IMR-90 (cell line): ENCODE results near the gene ORC2. TPM values are rescaled to one million over a fixed set of nuclear protein-coding genes. Genes with fewer than 3 reads are reported as not detected.

ENCODE experiments used
- ATAC-seq: fragments of 200-7000 bp; cut with Tn5 transposase; 2 replicates; pipeline ENCODE4 v1.9.1; 2020; ENCODE audit warnings: low read depth, mild to moderate bottlenecking, moderate library complexity
- BruUV-seq: library from RNA; stranded (reverse); fragments of 400-500 nt; replicated peaks from 2 replicates; lab custom pipeline; 2021; lab: Mats Ljungman, UMichigan
- CTCF ChIA-PET: fragments of 300-600 bp; formaldehyde crosslinking; extraction: SDS; loops from one replicate; lab custom pipeline; 2021; ENCODE audit warnings: antibody characterized with exemption; lab: Yijun Ruan, JAX
- POLR2A ChIA-PET: fragments of 300-600 bp; sonication (Branson Sonifier 250); formaldehyde crosslinking; loops from one replicate; lab custom pipeline; 2022; ENCODE audit warnings: antibody characterized with exemption; ENCODE audit not compliant: unreplicated experiment; lab: Charles Lee
- DNase-seq: peaks from one replicate; pipeline ENCODE4 v3.0.0; 2013
- H2AFZ ChIP-seq: replicated peaks from 2 replicates; pipeline ENCODE3; 2013; ENCODE audit warnings: low read length, mild to moderate bottlenecking; ENCODE audit not compliant: poor library complexity
- H2AK5ac ChIP-seq: 2 replicates; pipeline ENCODE4 v1.6.1; 2013; ENCODE audit warnings: low read depth, low read length, inconsistent platforms
- H2AK9ac ChIP-seq: replicated peaks from 2 replicates; pipeline ENCODE3; 2013; ENCODE audit warnings: mild to moderate bottlenecking, low read depth, low read length, moderate library complexity; ENCODE audit not compliant: poor library complexity
- H2BK120ac ChIP-seq: 2 replicates; pipeline ENCODE4 v1.6.1; 2013; ENCODE audit warnings: low read depth, low read length, inconsistent platforms
- H2BK15ac ChIP-seq: 3 replicates; pipeline ENCODE4 v1.6.1; 2013; ENCODE audit warnings: low read depth, low read length, inconsistent platforms
- H2BK20ac ChIP-seq: 2 replicates; pipeline ENCODE4 v1.6.1; 2013; ENCODE audit warnings: low read depth, mild to moderate bottlenecking, inconsistent platforms, low read length, moderate library complexity
- H2BK5ac ChIP-seq: 2 replicates; pipeline ENCODE4 v1.6.1; 2013; ENCODE audit warnings: mild to moderate bottlenecking, low read depth, low read length, inconsistent platforms; ENCODE audit not compliant: poor library complexity, severe bottlenecking
- H3K14ac ChIP-seq: replicated peaks from 2 replicates; pipeline ENCODE4 v1.6.1; 2013; ENCODE audit warnings: low read depth, low read length, inconsistent platforms
- H3K18ac ChIP-seq: 2 replicates; pipeline ENCODE4 v1.6.1; 2013; ENCODE audit warnings: low read depth, low read length, control low read depth
- H3K23ac ChIP-seq: 2 replicates; pipeline ENCODE4 v1.6.1; 2013; ENCODE audit warnings: low read depth, low read length, inconsistent platforms
- H3K27ac ChIP-seq: 2 replicates; pipeline ENCODE4 v1.5.1; 2013; ENCODE audit warnings: mild to moderate bottlenecking, control low read depth, low read length; ENCODE audit not compliant: insufficient read depth
- H3K27me3 ChIP-seq: 2 replicates; pipeline ENCODE4 v1.6.1; 2013; ENCODE audit warnings: low read length; ENCODE audit not compliant: control insufficient read depth, insufficient read depth
- H3K36me3 ChIP-seq: 2 replicates; pipeline ENCODE4 v1.6.1; 2013; ENCODE audit warnings: low read length, mixed read lengths; ENCODE audit not compliant: control insufficient read depth, insufficient read depth
- H3K4ac ChIP-seq: 2 replicates; pipeline ENCODE4 v1.6.1; 2013; ENCODE audit warnings: low read depth, low read length, inconsistent platforms
- H3K4me1 ChIP-seq: 2 replicates; pipeline ENCODE4 v1.6.1; 2013; ENCODE audit warnings: low read length, mixed read lengths; ENCODE audit not compliant: control insufficient read depth, insufficient read depth
- H3K4me2 ChIP-seq: 2 replicates; pipeline ENCODE4 v1.6.1; 2013; ENCODE audit warnings: low read depth, mild to moderate bottlenecking, control low read depth, low read length, moderate library complexity
- H3K4me3 ChIP-seq: 2 replicates; pipeline ENCODE4 v1.5.1; 2013; ENCODE audit warnings: low read depth, mild to moderate bottlenecking, control low read depth, low read length, moderate library complexity; ENCODE audit not compliant: insufficient read depth
- H3K56ac ChIP-seq: 2 replicates; pipeline ENCODE4 v1.6.1; 2013; ENCODE audit warnings: low read length, inconsistent platforms; ENCODE audit not compliant: insufficient read depth; ENCODE audit errors: extremely low read depth
- H3K79me1 ChIP-seq, 2 experiments: 2 replicates each; pipeline ENCODE4 v1.6.1; 2013; ENCODE audit warnings: low read length in 2 of 2, inconsistent platforms in 1 of 2, low read depth in 1 of 2
- H3K9ac ChIP-seq: 2 replicates; pipeline ENCODE4 v1.6.1; 2013; ENCODE audit warnings: low read depth, low read length, control low read depth
- H3K9me1 ChIP-seq: 2 replicates; pipeline ENCODE4 v1.6.1; 2013; ENCODE audit warnings: low read length, inconsistent platforms; ENCODE audit not compliant: insufficient read depth
- H3K9me3 ChIP-seq: 2 replicates; pipeline ENCODE4 v1.6.1; 2013; ENCODE audit warnings: low read length; ENCODE audit not compliant: control insufficient read depth, insufficient read depth
- H4K20me1 ChIP-seq: 2 replicates; pipeline ENCODE4 v1.6.1; 2013; ENCODE audit warnings: low read length, inconsistent platforms; ENCODE audit not compliant: insufficient read depth
- H4K5ac ChIP-seq: 2 replicates; pipeline ENCODE4 v1.6.1; 2013; ENCODE audit warnings: mild to moderate bottlenecking, low read depth, low read length, control low read depth
- H4K8ac ChIP-seq, 2 experiments: 2 replicates each; pipeline ENCODE4 v1.6.1; 2013; ENCODE audit warnings: low read depth in 2 of 2, low read length in 2 of 2, control low read depth in 1 of 2, inconsistent platforms in 1 of 2
- H4K91ac ChIP-seq: 2 replicates; pipeline ENCODE4 v1.6.1; 2013; ENCODE audit warnings: low read depth, low read length, inconsistent platforms; ENCODE audit not compliant: insufficient read depth
- BHLHE40 ChIP-seq: fragments of 150-350 bp; IDR thresholded peaks from 2 replicates; pipeline ENCODE4 v1.6.1; 2016; ENCODE audit warnings: mild to moderate bottlenecking, low read depth, low read length
- CEBPB ChIP-seq: IDR thresholded peaks from 2 replicates; pipeline ENCODE4 v1.6.1; 2012; ENCODE audit warnings: low read depth, low read length, improper control_type of control experiment
- NFE2L2 ChIP-seq: fragments of 150-350 bp; IDR thresholded peaks from 2 replicates; pipeline ENCODE4 v1.6.1; 2016; ENCODE audit warnings: low read depth, mild to moderate bottlenecking, low read length
- RFX5 ChIP-seq: IDR thresholded peaks from 2 replicates; pipeline ENCODE4 v1.8.0; 2012; ENCODE audit warnings: low read depth, mild to moderate bottlenecking, low read length, moderate library complexity
- SMC3 ChIP-seq: fragments of 150-350 bp; IDR thresholded peaks from 2 replicates; pipeline ENCODE4 v1.6.1; 2016; ENCODE audit warnings: low read depth, mild to moderate bottlenecking, antibody characterized with exemption, low read length, moderate library complexity
- WGBS, 2 experiments: methylation state at CpG; one replicate each; pipeline versions ENCODE4 v1.1.5 to v1.1.7; 2013; ENCODE audit warnings: missing lambda C conversion rate in 2 of 2; ENCODE audit not compliant: insufficient read length in 1 of 2; ENCODE audit errors: extremely low coverage in 2 of 2; 5-methylcytosine and 5-hydroxymethylcytosine counted together
- dilution Hi-C: fragments of 300-500 bp; cut with HindIII; formaldehyde crosslinking; loops from one replicate; pipeline ENCODE4 v1.14.3; 2018; ENCODE audit warnings: low sequenced_read_pairs; ENCODE audit not compliant: unreplicated experiment
- in situ Hi-C: fragments of 300-500 bp; cut with MboI; formaldehyde crosslinking; loops from 3 replicates; pipeline ENCODE4 v1.14.3; 2019; ENCODE audit warnings: low sequenced_read_pairs, inconsistent platforms, mixed read lengths
- intact Hi-C: fragments of 100-400 bp; cut with micrococcal nuclease; formaldehyde crosslinking; loops from 2 replicates; pipeline ENCODE4 v1.10.0; 2022
- polyA plus RNA-seq, 3 experiments: library from polyadenylated mRNA; depleted of rRNA; stranded (reverse); fragments of >200 nt; gene quantifications; 2 replicates each; pipeline ENCODE4 v1.2.3, GENCODE V29; 2012; ENCODE audit warnings: low replicate concordance in 1 of 3
- total RNA-seq: library from RNA; depleted of rRNA; stranded (reverse); fragments of >200 nt; gene quantifications from 2 replicates; pipeline ENCODE4 v1.2.3, GENCODE V29; 2012
- TF ChIP-seq, protein P1 (sequence below): fragments of 150-350 bp; IDR thresholded peaks from 2 replicates; pipeline ENCODE4 v1.6.1; 2016; ENCODE audit warnings: low read depth, mild to moderate bottlenecking, low read length, moderate library complexity, borderline replicate concordance
- TF ChIP-seq, protein P2 (sequence below): conservative IDR thresholded peaks from 2 replicates; pipeline ENCODE4 v1.5.1; 2012; ENCODE audit warnings: mild to moderate bottlenecking, low read depth, low read length, improper control_type of control experiment

The ORC2 gene
- total and polyA plus RNA-seq, 2 of the 4 experiments (the other 2 are of a cell fraction): 4.4 to 10.0 TPM

DNA sequence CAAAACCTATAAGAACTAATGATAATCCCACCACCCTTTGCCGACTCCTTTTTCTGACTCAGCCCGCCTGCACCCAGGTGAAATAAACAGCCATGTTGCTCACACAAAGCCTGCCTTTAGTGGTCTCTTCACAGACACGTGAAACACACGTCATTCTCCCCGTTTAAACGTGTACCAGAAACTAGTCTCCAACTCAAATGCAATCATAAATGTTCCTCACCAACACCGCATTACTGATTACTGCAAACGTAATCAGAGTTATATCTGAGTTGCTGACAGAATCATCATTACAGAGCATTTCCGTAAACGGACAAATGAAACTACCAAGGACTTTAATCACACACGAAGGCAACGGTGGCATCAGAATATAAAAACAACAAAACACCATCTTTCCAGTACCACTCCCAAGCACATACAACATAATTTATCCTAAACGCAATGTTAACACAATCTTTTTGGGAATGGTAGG is 100.9 kb downstream of the ORC2 start (continued):
- TF ChIP-seq, protein P1, sequence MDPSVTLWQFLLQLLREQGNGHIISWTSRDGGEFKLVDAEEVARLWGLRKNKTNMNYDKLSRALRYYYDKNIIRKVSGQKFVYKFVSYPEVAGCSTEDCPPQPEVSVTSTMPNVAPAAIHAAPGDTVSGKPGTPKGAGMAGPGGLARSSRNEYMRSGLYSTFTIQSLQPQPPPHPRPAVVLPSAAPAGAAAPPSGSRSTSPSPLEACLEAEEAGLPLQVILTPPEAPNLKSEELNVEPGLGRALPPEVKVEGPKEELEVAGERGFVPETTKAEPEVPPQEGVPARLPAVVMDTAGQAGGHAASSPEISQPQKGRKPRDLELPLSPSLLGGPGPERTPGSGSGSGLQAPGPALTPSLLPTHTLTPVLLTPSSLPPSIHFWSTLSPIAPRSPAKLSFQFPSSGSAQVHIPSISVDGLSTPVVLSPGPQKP: no peak

DNA sequence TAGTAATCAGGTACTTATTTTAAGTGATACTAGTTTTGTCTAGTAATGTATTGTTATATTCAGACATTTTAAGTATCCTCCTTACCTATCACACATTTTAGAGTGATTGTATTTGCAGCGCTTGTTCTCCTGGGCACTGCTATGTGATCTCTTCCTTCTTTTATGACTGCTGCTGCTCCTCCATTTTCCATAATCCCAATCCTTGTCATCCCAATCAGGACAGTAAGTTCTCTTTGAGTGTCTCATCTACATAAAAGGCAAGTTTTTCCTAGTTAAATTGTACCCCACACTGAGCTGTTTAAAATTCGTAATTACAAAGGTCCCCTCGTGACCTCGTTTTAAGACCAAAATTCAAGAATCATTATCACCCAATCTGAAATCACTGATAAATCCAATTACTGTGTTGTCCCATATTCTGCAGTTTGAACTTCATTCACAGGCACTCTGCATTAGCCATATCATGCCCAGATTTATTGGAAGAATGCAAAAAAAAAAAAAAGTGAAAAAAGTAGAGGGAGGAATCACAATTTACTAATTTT is 101.8 kb downstream of the ORC2 start:
- Histone ChIP-seq H3K36me3 (peaks cover 26% of the 10 kb centered on the region), H2AK9ac (no peak overlapping the region), H3K9me3 (no peaks in the 10 kb centered on the region), H2AK5ac (no peak overlapping the region), H4K20me1 (peaks cover 67% of the 10 kb centered on the region), H3K4me1 (peaks cover 2% of the 10 kb centered on the region), H3K27me3 (no peaks in the 10 kb centered on the region), H3K27ac (no peak overlapping the region), H2AFZ (no peak overlapping the region), H4K91ac (no peak overlapping the region), H3K79me1 (peaks cover 11 to 41% of the 10 kb centered on the region in 2 experiments), H3K4me3 (peak overlapping the region; percentile 6; the same call in 1 of the 2 replicates), H4K5ac (no peak overlapping the region), H3K9me1 (peaks cover 7% of the 10 kb centered on the region), H3K18ac (no peak overlapping the region), H2BK20ac (no peak overlapping the region), H3K4ac (no peak overlapping the region), H2BK5ac (peak overlapping the region; percentile 11), H3K4me2 (peak overlapping the region; percentile 76), H3K23ac (no peak overlapping the region), H3K14ac (no peak overlapping the region), H4K8ac (no peak overlapping the region), H2BK120ac (no peak overlapping the region), H3K56ac (no peak overlapping the region), H3K9ac (peak overlapping the region; percentile 36; the same call in 1 of the 2 replicates), H2BK15ac (no peak overlapping the region)
- ATAC-seq (no peak), DNase-seq (no peak)
- in situ Hi-C loops: no loop called here
- CTCF ChIA-PET: interaction anchor here (0.9 kb wide), 1 partner anchor 40 kb away, joined by 3 read pairs; no protein-coding TSS in a partner anchor
- TF ChIP-seq BHLHE40 (no peak), NFE2L2 (no peak), CEBPB (no peak), SMC3 (no peak), RFX5 (no peak)
- TF ChIP-seq, protein P2, sequence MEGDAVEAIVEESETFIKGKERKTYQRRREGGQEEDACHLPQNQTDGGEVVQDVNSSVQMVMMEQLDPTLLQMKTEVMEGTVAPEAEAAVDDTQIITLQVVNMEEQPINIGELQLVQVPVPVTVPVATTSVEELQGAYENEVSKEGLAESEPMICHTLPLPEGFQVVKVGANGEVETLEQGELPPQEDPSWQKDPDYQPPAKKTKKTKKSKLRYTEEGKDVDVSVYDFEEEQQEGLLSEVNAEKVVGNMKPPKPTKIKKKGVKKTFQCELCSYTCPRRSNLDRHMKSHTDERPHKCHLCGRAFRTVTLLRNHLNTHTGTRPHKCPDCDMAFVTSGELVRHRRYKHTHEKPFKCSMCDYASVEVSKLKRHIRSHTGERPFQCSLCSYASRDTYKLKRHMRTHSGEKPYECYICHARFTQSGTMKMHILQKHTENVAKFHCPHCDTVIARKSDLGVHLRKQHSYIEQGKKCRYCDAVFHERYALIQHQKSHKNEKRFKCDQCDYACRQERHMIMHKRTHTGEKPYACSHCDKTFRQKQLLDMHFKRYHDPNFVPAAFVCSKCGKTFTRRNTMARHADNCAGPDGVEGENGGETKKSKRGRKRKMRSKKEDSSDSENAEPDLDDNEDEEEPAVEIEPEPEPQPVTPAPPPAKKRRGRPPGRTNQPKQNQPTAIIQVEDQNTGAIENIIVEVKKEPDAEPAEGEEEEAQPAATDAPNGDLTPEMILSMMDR: no peak
- no CpG with 5 or more reads among the region's 4 CpGs for WGBS, 2 experiments
- BruUV-seq: no TSS peak
- dilution Hi-C loops: no loop called here
- POLR2A ChIA-PET: no interaction called here
- intact Hi-C loops: loop anchor here (2.0 to 5.0 kb wide), 2 partner anchors 43 to 114 kb away; no protein-coding TSS in a partner anchor
